ENCODE measurements around the gene SLCO4A1.

Gene SLCO4A1

DNA sequence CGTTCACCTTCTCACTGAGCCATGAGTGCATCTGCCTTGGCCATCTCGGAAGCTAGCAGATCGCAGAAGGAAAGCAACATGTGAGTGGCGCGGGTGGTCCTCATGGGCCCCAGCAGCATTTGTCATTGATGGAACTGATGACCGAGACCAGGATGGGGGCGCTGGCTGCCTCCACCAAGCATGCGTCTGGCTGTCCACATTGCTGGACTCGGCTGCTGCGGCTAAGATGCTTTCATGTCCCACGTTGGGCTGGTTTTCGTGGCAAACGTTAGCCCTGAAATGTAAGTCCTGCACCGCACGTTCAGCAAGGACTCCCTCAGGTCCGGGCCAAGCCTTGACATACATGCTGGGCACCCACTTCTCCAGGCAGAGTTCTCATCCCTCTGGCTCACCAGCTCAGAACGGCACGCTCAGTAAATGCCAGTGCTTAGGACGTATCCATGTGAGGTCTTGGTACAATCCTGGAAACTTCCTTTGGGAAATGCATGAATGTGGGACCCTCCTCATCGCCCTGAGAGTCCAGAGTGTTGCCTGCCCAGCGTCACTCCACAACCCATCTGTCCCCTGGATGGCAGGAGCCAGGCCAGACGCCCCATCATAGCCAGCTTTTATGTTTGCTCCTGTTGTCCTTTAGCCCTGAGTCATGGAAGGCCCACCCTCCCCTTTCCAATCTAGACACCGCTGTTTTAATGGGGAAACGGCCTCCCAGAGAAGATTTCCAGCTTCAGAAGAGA, 8.4 kb downstream of the SLCO4A1 start:
- DNase-seq (ENCODE audit: low read depth in 2 of 2, low spot score in 1 of 2), result no peak

DNA sequence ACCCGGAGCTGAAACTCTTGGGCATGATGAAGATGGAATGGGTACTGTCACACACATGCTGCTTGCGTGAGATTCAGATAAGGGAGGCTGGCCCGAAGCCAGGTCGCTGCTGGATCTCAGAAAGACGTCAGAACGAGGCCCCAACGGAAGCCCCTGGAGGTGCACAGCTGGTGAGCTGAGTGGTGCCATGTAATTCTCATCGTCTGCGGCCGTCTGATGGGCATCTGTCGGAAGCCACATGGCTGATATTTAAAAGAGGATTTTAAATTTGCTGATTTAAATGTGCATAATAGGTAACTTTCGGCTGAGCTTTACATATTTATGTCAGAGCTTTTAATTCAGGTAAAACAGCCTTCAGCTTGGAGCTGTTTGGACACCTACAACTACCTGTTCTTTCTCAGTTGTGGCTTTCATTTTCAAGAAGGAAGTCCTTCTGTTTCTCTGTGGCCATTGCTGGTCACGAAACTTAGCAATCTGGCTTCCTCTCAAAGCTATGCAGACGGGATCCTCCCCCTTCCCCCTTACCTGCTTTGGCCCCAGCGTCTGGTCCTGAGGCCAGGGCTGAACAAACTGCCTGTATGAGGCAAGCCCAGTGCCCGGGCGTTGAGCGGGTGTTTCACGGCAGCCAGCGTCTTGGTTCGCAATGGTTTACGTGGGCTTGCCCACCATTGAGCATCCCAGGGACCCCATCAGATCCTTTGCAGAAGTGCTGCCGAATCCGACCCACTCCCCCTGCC, 9.2 kb downstream of the SLCO4A1 start:
- DNase-seq (ENCODE audit: low read depth in 2 of 2, low spot score in 1 of 2), result peak; percentile 50 to 58

DNA sequence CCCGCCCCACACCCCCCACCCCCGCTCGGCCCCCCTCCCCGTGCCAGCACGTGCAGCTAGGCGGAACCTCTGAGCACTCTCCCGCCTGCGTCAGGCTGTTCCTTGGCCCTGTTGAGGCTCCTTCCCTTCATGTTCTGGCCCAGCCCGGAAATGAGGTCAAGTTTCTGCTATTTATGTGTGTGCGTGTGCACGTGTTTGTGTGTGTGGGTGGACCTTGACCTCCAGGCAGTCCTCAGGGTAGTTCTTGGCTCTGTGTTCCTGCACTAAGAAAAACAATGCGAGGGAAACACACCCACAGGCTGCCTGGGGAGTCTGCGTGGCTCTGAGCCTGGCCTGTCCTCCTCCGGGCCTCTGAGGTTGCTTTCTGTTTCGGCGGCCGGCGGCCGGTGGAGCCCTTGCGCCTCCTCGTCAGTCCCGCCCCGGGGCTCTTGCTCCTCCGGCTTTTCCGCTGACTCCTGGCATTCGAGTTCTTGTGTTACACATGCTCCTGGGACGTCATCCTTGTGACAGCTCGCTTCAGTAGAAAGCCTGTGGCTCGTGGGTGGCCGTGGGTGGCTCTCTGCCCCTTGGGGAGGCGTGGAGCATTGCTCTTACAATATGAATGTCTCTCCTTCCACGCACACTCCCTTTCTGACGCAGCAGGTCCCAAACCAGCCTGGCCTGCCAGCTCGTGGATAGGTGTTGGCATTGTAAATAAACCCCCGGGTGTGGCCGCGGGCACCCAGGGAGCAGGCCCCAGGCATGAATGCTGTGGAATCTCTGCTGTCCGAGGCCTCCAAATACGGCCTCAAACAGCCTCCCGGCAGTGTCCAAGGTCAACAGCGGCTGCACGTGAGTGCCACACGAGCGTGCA, 10.0 kb downstream of the SLCO4A1 start:
- peak in 1 of 2 donors; percentile 50 for DNase-seq (ENCODE audit: low read depth in 2 of 2, low spot score in 1 of 2)

DNA sequence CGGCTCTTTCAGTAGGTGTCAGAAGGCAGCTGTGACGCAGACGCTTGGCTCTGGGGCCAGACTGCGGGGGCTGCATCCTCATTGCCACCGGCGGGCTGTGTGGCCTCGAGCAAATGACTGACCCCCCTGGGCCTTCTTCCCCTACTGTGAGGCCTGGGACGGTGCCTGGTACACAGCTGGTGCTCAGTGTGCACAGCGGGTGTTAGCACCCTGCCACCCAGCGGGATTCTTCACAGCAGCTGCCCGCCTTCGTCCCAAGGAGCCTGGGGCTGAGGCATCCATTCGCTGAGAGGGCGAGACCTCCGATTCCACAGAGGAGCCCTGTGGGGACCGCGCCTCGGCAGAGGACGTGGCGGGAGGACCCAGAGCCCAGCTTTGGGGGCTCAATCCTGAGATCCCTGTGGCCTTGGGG, 10.6 kb downstream of the SLCO4A1 start:
- DNase-seq (ENCODE audit: low read depth in 2 of 2, low spot score in 1 of 2), result no peak

DNA sequence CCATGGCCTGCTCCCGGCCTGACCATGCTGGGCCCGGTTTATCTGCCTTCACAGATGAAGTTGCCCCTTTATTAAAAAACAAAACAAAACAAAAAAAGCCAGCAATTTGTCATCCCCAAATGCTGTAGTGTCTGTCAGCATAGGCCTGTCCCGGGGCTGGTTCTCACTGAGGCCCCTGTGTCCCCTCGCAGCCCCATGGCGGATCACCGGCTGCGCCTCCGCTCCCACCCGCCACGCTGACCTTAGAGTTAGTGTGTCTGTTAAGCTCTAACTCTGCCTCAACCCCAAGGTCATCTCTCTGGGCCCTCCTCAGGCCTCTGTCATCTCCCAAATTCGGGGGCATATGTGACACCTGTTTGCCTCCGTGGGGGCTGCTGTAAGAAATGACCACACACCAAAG, 11.1 kb downstream of the SLCO4A1 start:
- DNase-seq (ENCODE audit: low read depth in 2 of 2, low spot score in 1 of 2), result no peak

DNA sequence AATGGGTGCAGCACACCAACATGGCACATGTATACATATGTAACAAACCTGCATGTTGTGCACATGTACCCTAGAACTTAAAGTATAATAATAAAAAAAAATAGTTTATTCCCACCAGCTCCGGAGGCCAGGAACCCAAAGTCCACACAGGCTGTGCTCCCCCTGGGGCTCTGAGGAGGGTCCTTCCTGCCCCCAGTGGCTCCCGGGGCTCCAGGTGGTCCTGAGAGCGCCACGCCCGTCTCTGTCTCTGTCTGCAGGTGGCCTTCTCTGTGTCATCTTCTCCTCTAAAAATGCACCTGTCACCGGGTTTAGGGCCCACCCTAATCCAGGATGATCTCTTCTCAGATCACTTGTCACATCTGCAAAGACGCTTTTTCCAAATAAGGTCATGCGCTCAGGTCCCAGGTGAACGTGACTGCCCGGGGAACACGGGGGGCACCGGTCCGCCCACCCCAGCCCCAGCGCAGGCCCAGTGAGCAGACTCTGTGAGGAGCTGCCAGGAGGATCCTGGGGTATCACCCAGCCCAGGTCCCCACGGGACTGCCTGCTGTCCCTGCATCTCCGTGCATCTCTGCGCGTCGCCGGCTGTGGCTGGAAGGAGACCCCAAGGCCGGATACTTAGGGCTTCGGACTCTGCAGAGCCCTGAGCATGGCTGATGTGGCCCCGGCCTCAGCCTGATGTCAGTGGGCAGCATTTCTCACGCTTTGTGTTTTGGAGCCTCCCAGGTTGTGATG, 11.8 kb downstream of the SLCO4A1 start:
- no peak for DNase-seq (ENCODE audit: low read depth in 2 of 2, low spot score in 1 of 2)

DNA sequence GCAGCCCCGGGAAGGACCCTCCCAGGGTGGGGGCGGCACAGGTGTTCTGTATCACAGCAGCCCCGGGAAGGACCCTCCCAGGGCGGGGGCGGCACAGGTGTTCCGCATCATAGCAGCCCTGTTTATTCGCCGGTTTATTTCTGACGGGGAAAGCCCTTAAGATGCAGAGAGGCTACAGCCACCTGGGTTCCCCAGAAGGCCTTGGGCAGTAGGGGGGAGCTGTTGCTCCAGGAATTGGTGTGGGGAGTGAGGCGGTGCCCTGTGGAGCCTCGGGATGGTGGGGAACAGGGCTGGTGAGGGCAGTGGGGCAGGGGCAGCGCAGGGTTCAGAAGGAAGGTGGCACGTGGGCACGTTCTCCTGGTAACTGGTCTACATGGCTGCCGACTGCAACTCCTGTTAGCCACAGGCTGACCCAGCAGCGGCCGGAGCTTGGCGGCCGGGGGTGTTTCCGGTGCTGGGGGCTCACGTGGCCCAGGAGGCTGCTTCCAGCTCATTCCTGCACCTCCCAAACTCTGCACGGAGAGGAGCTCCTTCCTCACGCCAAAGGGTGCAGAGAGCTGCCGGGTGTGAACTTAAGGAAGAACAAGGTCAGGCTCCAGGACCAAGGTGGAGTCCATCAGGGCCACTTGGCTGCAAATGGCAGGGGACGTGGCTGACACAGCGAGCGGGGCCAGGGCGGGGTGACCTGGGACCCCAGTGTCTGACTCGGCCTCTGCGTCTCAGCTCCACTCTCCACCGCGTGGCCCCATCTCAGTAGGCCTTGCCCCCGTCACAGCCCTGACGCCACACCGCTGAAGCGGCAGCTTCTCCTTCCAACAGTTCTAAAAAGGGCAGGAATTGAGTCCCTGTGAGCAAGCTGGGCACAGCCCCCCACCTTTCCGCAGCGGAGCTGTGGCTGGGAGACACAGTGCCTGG, 13.2 kb downstream of the SLCO4A1 start:
- DNase-seq (ENCODE audit: low read depth in 2 of 2, low spot score in 1 of 2), result no peak

DNA sequence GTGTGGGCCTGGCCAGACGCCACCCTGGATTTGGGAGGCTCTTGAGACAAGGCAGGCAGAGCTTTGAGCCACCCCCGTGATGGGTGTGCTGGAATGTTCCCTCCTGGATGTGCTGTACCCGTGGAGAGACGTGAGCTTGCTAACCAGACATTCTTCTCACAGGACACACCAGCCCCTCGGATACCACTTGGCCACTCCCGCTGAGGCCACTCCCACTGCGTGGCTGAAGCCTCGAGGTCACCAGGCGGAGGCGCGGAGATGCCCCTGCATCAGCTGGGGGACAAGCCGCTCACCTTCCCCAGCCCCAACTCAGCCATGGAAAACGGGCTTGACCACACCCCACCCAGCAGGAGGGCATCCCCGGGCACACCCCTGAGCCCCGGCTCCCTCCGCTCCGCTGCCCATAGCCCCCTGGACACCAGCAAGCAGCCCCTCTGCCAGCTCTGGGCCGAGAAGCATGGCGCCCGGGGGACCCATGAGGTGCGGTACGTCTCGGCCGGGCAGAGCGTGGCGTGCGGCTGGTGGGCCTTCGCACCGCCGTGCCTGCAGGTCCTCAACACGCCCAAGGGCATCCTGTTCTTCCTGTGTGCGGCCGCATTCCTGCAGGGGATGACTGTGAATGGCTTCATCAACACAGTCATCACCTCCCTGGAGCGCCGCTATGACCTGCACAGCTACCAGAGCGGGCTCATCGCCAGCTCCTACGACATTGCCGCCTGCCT, 14.1 kb downstream of the SLCO4A1 start:
- DNase-seq (ENCODE audit: low read depth in 2 of 2, low spot score in 1 of 2), result no peak

DNA sequence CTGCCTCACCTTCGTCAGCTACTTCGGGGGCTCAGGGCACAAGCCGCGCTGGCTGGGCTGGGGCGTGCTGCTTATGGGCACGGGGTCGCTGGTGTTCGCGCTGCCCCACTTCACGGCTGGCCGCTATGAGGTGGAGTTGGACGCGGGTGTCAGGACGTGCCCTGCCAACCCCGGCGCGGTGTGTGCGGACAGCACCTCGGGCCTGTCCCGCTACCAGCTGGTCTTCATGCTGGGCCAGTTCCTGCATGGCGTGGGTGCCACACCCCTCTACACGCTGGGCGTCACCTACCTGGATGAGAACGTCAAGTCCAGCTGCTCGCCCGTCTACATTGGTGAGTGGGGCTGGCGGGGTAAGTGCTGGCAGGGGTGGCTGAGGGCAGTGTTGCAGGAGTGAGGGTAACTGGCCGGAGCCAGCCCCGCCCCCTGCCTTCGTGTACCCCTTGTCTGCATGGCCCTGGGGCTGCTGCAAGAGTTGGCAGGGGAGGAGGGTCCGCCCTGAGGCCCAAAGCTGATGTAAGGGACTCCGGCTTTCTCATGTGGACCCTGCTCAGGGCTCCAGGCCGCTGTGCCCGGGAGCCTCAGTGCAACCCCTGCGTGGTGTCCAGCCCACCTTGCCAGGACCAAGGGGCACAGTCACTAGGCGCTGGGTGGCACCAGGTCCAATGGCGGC, 14.8 kb downstream of the SLCO4A1 start:
- no peak for DNase-seq (ENCODE audit: low read depth in 2 of 2, low spot score in 1 of 2)

DNA sequence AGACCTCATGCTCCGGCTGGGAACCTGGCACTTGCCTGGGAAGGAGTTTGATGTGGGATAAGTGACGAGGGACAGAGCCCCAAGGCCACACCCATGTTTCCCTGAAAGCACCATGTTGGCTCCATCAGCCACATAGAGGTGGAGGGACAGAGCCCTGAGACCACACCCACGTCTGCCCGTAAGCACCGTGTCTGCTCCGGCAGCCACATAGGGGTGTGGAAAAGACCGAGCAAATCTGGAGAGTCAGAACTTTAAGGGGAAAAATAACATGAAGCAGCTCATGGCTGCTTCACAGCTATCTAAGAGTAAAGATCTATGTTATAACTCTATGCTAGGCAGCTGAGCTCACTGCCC, 15.3 kb downstream of the SLCO4A1 start:
- DNase-seq (ENCODE audit: low read depth in 2 of 2, low spot score in 1 of 2), result no peak

DNA sequence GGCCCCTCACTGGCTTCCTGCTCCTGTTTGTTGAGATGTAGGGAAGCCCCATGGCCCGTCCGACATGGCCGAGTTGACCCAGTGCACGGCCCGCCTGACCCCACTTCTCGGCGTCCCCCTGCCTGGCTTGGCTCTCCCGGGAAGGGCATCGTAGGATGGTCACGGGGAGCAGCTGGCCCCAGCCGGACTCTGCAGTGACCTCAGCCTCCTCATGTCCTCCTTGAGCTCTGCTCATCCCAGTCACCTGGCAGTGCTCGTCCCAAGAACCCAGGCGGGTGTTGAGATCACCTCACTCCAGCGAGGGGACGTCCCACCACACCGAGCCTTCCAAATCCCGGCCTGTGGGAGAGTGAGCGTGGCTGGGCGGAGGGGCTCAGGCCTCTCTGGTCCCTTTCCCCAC, 15.7 kb downstream of the SLCO4A1 start:
- DNase-seq (ENCODE audit: low read depth in 2 of 2, low spot score in 1 of 2), result no peak

DNA sequence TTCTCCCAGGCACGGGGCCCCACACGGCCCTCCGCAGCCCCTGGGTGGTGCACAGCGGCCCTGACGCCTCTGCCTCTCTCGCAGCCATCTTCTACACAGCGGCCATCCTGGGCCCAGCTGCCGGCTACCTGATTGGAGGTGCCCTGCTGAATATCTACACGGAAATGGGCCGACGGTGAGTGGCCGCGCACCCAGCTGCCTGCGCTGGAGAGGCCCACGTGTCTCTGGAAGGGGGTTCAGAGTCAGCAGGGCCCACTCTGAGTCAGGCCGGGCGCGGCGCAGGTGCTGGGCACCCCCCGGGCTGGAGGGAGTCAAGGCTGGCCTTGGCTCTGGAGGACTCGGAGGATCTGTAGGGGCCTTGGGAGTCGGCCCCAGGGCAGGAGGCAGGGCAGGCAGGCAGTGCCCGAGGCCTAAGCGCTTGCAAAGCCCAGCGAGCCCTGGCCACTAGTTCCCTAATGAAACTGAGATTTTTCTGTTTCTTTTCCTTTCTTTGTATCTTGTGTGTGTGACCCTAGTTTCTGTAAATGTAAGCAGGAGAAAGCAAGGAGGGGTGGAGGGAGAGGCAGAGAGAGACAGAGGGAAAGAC, 16.4 kb downstream of the SLCO4A1 start:
- no peak for DNase-seq (ENCODE audit: low read depth in 2 of 2, low spot score in 1 of 2)

DNA sequence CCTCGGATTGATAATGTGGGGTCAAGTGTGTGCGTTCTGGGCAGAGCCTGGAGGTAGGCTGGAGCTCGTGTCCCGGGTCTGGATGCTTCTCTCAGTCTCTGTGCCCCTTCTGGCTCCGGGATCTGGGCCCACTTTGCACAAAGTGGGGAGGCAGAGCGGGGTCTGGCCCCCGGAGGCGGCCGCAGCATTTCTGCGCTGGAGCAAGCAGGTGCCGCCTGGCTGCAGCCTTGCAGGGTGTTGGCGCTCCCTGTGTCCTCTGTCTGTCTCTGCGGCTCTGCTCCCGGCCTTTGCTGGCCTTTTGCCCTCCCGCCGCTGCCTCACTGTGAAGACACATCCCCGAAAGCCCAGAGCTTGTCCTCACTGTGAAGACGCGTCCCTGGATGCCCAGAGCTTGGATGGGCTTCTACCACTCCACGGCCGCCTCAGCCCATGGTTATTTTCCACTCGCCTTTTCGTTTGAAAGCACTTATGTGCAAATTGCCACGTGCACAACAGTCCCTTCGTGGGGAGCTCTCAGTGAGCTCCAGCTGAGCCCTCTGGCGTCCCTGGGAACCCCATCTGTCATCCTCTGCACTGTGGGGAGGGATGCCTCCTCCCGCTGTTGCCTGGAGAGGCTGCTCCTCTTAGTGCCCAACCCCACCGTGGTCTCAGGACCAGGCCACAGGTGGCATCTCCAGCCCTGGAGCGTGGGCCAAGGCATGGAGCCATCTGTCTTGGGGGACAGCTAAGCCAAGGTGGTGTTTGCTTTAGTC, 17.4 kb downstream of the SLCO4A1 start:
- DNase-seq (ENCODE audit: low read depth in 2 of 2, low spot score in 1 of 2), result no peak

DNA sequence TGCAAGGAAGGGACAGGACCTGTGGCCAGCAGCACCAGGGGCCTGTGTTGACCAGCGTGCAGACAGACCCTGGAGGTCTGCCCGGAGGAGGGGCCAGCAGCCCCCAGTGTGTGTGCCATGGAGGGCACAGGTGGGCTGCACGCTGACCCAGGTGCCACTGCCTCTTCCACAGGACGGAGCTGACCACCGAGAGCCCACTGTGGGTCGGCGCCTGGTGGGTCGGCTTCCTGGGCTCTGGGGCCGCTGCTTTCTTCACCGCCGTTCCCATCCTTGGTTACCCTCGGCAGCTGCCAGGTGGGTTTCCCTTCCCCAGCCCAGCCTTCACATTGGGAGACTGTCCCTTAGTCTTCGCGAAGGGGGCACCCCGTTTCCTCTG, 17.9 kb downstream of the SLCO4A1 start:
- DNase-seq (ENCODE audit: low read depth in 2 of 2, low spot score in 1 of 2), result no peak

DNA sequence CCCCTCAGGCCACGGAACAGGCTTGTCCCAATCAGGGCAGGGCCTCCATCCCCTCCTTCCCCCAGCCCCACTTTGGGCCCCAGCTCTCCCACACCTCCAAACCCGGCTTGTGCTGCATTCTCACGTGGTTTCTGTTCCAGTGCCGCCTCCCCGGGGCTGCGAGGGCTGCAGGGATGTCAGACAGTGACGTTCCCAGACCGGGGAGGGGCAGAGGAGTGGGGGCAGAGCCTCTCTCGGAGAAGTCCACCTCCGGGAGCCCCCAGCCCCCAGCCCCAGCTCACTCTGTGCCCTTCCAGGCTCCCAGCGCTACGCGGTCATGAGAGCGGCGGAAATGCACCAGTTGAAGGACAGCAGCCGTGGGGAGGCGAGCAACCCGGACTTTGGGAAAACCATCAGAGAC, 18.5 kb downstream of the SLCO4A1 start:
- no peak for DNase-seq (ENCODE audit: low read depth in 2 of 2, low spot score in 1 of 2)

DNA sequence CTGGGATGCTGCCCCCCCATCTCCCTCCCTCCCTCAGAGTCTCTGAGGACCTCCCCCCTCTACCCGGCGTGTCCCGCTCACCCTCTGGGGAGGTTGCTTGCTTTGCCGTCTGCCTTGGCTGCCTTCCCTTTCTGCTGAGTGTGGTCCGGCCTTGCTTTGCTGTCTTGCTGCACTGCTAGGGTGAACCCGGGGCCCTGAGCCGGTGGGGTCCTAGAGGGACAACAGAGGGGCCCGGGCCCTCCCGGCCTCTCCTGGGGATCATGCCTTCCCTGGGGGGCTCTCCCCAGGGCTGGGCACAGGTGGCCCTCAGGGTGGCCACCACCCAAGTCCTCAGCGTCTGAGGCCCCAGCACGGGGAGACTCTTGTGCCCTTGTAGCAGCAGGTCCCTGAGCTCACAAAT, 19.3 kb downstream of the SLCO4A1 start:
- no peak for DNase-seq (ENCODE audit: low read depth in 2 of 2, low spot score in 1 of 2)

DNA sequence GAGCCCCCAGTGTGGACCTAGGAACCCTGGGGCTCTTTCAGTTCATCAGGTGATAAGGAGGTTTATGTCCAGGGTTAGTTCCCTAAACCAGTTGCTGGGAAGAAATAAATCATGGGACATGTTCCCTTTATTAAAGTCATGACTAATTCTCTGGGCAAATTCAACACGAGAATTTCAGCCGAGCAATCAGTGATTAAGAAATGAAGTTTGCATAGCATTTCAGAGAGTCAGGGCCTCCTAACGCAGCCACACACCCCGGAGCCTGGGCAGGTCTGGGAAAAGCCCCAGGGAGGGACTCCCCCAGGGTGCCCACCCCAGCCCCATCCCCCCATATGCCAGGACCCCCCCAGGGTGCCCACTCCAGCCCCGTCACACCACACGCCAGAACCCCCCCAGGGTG, 20.1 kb downstream of the SLCO4A1 start:
- no peak for DNase-seq (ENCODE audit: low read depth in 2 of 2, low spot score in 1 of 2)
